ENCODE measurements around the gene RNASE11.

GRCh38 chr14:20563971-20564370 lies 23.8 kb downstream of the RNASE11 start:
- TF ChIP-seq POLR2A (IDR thresholded peaks at IDR 0.05) (no peak), CTCF (IDR thresholded peaks at IDR 0.05) (no peak)
